GM21390 (cell line): ENCODE results near the gene RPS27L.
"Not testable (repeated sequence)": the region's sequence is repeated elsewhere in the genome, so short reads cannot be mapped to it uniquely, and the experiment has no call there.

ENCODE experiments used
- ATAC-seq: cut with Tn5 transposase; IDR thresholded peaks from one replicate; pipeline ENCODE4 v1.9.1; 2021; ENCODE audit not compliant: unreplicated experiment

The RPS27L gene

DNA sequence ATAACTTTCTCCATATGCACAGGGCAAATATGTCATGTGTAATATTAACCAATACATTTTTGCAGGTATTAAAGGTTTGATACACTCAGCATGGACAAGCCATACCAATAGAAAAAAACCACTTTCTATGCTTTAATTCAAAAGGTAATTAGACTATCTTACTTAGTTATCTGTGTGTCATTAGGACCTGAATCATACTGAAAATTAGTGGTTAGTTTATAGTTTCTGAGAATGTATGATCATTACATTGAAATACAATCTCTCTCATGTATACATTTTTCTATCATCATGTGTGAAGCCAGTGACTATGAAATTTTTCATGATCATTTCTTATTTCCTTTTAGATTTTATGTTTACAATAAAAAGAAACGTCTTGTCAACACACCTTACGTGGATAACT, 16.3 kb downstream of the RPS27L start:
- no peak for ATAC-seq

DNA sequence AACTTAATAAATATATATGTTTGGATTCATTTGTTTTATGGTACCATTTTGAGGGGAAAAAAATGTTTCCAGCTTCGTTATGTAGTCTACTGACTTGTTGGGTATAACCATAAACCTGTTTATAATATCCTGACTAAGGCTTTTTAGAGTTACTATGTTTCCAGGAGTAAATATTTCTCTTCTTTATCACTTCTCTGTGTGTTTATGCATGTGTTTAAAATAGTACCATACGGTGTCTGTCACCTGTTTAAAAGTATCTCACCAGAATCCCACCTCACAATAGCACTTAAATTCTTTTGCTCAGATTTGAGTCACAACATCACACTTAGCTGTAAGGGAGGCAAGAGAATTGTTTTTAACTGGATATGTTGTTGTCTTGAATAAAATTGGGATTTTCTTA, 20.5 kb downstream of the RPS27L start:
- ATAC-seq, result no peak

DNA sequence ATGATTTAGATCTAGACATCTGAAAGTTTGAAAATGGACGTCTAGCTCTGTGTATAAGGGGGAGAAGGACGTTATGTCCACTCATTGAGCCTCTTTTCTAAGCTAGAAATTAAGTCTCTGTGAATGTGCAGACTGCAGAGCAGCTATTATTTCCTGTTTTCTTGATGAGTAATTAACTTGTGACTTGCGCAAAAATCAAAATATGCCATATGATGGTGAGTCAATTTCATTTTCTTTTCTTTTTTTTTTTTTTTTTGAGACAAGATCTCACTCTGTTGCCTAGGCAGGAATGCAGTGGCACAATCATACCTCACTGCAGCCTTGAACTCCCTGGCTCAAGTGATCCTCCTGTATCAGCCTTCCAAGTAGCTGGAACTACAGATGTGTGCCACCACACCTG, 21.5 kb downstream of the RPS27L start:
- no peak for ATAC-seq

DNA sequence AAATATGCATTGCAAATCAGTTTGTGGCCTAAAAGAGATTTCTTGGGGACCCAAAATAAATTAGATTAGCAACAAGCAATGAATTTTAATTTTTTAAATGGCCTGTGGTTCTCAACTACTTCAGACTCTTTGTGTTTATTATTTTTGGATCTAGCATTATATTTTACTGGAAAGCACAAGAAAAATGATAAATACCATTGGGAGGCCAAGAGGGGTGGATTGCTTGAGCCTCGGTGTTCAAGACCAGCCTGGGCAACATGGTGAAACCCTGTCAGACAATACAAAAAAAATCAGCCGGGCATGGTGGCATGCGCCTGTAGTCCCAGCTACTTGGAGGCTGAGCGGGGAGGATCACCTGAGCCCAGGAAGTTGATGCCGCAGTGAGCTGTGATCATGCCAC, 22.0 kb downstream of the RPS27L start:
- ATAC-seq, result no peak

DNA sequence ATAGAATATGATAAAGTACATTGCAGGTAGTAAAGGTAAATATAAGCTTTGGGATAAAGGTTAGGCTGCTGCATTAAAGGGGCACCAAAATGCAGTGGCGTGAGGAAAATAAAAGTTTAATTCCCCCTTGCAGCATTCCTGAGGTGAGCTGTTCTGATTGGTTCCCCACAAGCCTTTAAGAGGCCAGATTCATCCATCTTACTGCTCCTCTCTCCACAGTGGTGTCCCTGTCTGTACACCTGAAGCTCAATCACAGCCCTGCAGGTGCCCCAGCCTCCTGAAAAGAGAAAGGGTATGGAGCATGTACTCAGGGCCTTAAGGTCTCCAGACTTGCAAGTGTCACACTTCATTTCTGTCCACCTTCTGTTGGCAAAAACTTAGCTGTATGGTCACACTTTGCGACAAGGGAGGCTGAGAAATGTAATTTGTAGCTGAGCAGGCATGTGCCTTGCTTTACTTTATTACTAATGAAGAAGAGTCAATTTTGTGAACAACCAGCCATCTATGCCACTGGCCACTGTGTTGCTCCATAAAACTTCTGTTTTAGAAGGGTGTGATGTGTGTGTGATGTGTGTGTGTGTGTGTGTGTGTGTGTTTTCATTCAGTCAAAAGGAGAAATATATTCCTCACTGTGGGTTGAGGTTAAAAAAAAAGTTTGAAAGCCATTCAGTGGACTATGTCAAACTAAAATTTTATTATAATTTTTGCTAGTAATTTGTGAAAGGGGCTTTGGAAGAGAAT, 22.9 kb downstream of the RPS27L start:
- no peak for ATAC-seq

DNA sequence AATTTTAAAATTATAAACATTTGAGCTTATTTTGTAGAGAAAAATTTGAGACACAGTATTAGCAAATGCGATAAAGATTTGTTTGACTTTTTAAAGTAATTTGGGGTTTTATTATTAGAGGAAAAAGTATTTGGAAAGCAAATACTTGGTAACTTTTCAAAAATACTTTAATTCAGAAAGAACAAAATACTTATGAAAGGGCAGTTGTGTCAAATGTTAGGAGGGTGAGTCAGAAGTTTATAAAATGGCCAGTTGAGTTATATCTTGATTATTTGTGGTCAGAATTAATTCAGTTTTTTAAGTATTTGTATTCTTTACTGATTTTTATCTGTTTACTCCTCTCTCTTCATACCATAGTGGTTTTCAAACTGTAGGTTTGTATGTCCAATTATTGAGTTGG, 23.5 kb downstream of the RPS27L start:
- ATAC-seq, result no peak

DNA sequence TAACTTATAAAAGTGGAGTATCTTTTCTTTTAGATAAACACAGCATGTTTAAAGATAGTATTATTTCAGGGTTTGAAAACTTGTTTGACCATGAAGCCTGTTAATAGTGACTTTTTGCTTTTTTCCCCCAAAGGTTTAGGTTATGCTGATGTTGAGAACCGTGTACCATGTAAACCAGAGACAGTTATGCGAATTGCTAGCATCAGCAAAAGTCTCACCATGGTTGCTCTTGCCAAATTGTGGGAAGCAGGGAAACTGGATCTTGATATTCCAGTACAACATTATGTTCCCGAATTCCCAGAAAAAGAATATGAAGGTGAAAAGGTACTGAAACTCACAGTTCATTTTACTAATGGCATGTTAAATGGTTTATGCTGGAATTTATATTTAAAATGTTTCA, 30.6 kb downstream of the RPS27L start:
- ATAC-seq, result no peak

DNA sequence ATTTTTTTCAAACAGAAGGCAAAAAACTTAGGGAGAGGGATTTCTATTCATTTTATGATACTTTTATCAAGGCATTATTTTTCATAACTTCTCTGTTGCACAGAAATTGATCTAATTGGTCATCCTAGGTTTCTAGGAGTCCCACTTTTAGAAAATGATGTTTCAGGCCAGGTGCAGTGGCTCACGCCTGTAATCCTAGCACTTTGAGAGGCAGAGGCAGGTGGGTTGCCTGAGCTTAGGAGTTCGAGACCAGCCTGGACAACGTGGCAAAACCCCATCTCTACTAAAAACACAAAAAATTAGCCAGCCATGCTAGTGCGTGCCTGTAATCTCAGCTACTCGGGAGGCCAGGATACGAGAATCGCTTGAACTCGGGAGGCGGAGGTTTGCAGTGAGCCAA, 32.8 kb downstream of the RPS27L start:
- no peak for ATAC-seq

DNA sequence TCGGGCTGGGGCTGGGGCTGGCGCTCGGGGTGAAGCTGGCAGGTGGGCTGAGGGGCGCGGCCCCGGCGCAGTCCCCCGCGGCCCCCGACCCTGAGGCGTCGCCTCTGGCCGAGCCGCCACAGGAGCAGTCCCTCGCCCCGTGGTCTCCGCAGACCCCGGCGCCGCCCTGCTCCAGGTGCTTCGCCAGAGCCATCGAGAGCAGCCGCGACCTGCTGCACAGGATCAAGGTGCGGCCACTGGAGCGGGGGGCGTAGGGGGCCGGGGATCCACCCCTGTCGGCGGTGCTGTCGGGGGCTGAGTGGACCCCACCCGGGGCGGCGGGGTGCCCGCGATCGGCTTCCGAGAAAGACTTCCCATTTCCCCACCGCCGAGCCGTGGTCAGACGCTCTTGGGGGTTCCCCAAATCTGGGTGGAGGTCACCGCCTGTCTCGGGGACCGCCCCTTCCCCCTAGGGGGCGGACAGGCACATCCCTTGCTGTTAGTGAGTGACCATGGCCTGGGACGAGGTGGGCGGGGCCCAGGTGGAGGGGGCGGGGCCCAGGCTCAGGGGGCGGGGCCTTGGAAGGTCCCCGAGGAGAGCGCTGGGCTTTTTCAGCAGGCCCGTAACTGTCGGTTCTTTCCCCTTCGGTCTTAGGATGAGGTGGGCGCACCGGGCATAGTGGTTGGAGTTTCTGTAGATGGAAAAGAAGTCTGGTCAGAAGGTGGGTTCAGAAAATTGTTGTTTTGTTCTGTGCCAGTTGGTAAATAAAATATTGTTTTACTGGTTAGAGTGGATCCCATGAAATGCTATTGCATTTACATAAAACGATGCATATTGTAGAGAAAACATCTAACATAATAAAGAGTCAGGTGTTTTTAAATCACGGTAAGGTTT, 35.0 kb downstream of the RPS27L start:
- peak; percentile 87 for ATAC-seq

DNA sequence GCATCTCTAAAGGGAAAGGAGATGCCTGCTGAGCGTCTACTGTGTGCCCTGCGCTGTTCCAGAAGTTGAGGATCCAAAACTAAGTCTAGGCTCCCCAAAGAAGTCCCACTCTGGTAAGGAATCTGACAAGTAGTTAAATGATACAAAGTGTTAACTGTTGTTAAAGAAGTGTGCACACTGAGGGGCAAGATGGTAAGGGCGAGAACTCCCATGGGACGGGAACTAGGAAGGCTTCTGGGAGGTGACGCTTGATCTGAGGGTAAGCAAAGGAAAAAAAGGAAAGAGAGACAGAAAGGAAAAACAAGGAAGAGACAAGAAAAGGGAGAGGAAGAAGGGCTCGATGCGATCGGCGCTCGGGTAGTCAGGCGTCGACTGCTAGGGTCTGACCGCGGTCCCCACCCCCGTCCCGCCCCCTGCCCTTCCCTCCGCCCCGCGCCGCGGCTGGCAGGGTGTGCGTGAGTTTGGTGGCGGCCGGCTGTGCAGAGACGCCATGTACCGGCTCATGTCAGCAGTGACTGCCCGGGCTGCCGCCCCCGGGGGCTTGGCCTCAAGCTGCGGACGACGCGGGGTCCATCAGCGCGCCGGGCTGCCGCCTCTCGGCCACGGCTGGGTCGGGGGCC, 35.8 kb downstream of the RPS27L start, which contains the start of gene LACTB:
LACTB (plus strand) TSS at position 480 of the 620 bp plus-strand sequence; CDS start at position 491, 11 bp downstream.
- ATAC-seq, result peak; percentile 68

DNA sequence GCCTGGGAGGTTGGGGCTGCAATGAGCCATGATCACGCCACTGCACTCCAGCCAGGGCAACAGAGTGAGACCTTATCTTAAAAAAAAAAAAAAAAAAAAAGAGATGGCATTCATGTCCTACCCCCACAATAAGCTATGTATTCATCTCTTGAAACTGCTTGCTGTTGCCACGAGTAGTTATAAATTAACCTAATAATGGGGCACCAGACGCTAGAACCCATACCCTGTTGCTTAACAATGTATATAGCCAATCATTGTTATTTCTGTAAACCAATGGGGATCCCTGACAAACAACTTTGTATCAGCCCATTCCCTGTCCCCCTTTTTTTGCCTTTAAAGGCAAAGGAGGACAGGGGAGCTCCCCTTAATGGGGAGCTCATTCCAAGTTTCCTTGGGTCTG, 38.4 kb downstream of the RPS27L start:
- no peak for ATAC-seq

DNA sequence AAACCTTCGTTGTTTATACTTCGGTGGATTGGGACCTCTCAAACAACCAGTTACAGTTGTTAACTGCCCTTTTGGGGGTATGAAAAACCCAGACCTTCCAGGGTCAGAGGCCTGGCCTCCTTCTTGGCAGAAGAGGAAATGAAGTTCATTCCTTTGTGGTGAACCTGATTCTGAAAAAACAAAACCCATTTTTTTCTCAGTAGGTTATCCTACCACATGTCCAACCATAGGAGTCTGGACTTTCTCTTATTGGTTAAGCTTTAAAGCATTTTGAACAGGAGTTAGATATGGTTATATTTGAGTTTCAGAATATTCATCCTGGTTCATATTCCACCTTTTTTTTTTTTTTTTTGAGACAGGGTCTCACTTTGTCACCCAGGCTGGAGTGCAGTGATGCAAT, 42.8 kb downstream of the RPS27L start:
- ATAC-seq, result no peak

DNA sequence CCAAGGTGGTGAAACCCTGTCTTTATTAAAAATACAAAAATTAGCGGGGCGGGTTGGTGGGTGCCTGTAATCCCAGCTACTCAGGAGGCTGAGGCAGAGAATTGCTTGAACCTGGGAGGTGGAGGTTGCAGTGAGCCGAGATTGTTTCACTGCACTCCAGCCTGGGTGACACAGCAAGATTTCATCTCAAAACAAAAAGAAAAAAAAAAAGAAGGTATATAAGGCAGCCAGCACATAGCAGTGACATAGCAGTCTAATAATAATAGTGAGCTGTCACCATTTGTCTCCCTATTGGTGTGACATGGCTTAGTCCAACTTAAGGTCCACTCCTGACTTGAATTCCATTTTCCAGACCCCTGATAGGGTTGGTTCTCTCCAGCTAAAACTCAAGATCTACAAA, 44.4 kb downstream of the RPS27L start:
- no peak for ATAC-seq

DNA sequence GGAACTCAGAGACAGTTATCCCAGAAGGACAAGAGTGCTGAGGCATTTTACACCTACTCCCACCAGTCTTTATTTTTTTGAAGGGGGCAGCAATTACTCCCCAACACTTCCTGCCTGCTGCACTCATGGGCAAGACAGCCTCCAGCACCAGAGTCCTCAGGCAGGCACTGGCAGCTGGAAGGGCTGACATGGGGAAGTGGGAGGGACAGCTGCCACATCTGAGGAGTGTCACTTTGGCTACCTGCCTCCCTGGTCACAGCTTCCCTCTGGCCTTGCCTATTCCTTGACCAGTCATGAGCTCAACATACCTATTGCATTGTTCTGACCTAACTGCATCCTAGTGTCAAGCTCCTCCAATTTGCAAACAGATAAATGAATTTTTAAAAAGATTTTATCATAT, 45.8 kb downstream of the RPS27L start:
- ATAC-seq, result no peak

DNA sequence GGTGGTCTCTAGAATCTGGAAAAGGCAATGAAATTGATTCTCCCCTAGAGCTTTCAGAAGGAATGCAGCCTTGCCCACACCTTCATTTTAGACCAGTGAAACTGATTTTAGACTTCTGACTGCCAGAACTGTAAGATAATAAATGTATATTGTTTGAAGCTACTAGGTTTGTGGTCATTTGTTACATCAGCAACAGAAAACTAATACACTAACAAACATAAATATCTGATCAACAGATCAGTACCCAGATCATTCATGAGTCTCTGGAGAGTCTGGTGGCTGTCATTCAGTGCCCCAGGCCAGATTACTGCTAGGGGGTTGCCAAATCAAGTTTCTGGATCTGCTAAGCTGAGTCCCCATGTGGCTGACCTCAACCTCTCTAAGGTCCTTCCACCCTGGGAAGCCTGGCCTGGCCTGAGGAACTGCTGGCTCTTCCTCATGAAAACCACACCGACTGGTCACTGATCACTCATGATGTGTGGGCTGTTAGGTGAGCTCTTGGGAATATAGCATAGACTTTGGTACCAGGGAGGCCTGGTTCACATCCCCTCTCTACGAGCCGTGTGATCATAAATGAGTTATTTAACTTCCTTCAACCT, 46.8 kb downstream of the RPS27L start:
- no peak for ATAC-seq

DNA sequence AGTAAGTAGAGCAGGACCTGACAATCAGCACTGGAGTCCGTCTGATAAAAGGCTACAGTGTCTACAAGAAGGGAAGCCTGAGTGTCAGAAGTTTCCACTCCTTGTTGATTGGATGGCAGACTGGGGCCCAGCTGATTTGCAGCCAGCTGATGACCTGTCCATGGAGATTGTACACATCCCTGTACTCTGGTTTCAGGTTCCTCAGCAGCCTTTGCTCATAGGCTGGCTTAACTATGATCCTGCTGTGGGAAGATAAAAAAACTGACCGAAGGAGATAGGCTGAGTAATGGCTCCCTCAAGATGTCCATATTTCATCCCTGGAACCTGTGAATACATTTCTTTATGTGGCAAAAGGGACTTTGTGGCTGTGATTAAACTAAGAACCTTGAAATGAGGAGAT, 47.4 kb downstream of the RPS27L start:
- no peak for ATAC-seq

DNA sequence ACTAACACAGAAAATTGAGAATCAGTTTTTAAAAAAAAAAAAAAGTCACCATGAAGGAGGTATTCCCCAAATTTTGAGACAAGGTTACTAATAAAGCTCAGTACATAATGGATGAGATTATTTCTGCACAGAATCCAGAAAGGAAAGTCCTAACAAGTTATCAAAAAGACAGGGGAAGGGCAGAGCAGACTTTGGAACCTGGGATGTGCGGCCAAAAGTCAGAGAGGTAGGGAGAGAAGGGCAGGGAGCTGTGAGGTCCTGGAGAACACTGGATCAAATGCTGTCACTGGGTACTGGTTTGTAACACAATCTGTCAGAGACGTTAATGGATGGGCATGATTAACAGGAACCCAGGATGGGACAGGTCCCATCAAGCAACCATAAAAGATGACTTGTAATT, 47.8 kb downstream of the RPS27L start:
- no peak for ATAC-seq

DNA sequence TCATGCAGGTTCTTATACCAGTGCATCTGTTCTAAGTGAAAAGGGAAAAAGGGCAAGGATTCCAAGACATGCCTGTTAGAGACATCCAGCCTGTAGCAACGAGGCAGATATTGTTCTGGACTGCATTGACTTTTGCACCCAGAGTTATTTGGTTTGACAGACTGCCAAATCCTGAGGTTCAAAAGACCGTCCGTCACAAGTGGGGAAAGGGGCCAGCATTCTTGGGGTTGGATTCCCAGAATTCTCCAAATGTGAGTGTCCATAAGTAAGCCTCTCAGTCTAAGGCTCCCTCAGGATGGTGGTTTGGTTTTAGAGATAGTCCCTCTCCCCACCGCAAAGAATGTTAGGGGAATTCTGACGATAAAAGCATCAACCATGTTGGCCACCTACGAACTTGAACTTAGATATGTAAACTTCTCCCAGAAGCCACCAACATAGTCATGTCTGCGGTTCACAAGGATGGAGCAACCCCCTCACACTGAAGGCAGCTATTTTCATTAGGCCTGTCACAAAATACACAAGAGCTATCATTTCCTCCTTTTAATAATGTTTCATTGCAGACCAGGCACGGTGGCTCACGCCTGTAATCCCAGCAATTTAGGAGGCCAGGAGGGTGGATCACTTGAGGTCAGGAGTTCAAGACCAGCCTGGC, 49.3 kb downstream of the RPS27L start:
- no peak for ATAC-seq

DNA sequence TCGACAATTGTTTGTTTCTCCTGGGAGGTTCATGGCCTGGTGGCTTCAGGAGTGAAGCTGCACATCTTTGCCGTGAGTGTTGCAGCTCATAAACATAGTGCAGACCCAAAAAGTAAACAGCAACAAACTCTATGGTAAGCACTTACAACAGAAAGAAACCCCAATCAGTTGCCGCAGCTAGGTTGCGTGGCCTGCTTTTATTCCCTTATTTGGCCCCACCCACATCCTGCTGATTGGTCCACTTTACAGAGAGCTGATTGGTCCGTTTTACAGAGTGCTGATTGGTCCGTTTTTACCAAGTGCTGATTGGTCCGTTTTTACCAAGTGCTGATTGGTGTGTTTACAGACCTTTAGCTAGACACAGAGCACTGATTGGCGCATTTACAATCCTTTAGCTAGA, 51.9 kb downstream of the RPS27L start:
- not testable (repeated sequence) for ATAC-seq

DNA sequence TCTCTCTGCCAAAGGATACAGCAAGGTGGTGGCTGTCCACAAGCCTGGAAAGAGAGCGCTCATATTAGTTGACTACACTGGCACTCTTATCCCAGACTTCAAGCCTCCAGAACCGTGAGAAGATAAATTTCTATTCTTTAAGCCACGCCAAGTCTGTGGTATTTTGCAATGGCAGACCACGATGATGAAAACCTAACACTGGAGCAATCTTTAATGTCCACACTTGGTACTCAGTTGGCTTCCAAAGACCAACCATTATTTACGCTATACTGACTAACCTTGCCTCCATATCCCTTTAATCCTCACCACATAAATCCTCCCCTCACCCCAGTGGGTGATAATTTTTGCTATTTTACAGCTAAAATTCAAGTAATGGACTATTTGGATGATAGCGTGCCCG, 52.5 kb downstream of the RPS27L start:
- ATAC-seq, result no peak

DNA sequence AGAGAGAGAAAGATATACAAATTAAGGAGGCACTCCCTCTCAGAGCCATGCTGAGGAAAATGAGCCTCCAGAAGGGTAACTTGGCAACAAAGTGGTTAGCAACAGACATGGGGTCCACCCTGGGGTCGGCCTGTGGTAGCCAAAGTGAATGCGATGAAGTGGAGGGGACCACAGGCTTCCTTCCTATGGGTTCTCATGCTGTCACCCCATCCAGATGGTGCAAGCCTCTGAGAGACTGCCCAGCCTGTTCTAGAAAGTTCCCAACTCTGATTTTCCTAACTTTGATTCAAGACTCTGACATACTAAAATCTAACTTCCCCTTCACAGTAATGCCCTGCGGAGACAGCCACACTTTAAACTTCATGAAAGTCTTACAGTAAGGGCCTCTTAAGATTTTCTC, 53.9 kb downstream of the RPS27L start:
- no peak for ATAC-seq
